Measurements from ENCODE around the gene RAB26.
"Not testable (repeated sequence)": the region's sequence is repeated elsewhere in the genome, so short reads cannot be mapped to it uniquely, and the experiment has no call there.

RAB26 gene

DNA sequence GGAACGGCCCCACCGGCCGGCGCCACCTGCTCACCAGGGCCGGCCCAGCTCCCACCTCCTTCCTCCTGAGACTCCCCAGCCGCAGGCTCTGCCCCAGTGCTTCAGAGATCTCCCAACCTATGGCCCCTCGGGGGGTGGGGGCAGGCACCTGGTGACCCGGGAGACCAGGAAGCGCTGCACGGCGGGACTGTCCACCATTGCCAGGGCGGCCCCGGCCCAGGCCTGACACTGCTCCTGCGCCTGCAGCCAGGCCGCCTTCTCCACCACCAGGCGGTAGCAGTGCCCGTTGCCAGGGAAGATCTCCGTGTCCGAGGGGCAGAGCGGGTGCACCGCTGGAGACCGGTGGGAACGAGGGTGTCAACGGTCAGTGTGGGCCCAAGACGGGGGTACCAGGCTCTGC, 31.1 kb upstream of the RAB26 start:
- not testable (repeated sequence) for DNase-seq (ENCODE audit: low read depth in 2 of 3, low spot score in 1 of 3)

DNA sequence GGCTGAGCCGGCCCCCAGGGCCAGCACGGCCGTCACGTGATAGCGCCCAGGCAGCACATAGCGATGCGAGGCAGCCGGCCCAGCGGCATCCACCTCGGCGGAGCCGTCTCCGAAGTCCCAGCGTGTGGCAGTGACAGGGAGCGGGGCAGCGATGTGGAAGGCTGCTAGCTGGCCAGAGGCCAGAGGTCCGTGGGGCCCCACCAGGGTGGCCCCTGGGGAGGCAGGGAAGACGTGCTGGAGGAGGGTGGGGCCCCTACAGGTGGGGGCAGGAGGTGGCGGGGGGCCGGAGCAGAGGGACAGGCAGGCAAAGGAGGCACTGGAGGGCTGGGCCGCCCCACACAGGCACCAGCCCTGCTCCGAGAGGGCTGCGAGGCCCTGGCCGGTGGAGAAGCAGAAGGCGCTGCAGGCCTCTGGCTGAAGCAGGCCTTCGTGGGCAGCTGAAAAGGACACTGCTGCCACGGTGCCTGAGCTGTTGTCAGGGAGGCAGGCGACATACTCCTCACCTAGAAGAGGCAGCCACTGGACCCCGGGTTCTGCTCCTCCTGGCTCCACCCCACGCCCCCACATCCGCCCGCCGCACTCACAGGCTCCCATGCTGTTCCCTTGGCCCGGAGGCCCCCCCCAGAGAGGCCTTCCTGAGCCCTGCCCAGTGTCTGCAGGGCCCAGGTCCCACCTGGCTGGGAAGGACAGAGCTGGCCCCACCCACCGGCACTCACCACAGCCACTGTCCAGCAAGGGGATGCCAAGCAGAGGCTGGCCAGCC, 30.3 kb upstream of the RAB26 start:
- not testable (repeated sequence) for DNase-seq (ENCODE audit: low read depth in 2 of 3, low spot score in 1 of 3)

DNA sequence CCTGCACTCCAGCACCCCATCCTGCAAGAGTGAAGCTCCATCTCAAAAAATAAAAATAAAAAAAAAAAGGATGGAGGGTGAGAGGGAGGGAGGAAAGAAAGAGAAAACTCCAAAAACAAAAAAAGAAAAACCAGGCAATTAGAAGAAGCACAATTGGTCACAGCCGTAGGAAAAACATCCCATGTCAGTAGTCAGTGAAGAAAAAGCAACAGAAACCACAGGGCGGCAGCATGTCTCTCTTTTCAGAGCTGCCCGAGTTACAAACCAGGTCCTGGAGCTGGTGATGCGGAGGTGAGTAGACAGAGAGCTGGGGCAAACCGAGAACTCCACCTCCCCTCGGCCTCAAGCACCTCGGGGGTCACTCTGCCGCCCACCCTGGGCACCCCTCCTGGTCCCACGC, 27.1 kb upstream of the RAB26 start:
- peak in 1 of 3 donors; percentile 15 for DNase-seq (ENCODE audit: low read depth in 2 of 3, low spot score in 1 of 3)

DNA sequence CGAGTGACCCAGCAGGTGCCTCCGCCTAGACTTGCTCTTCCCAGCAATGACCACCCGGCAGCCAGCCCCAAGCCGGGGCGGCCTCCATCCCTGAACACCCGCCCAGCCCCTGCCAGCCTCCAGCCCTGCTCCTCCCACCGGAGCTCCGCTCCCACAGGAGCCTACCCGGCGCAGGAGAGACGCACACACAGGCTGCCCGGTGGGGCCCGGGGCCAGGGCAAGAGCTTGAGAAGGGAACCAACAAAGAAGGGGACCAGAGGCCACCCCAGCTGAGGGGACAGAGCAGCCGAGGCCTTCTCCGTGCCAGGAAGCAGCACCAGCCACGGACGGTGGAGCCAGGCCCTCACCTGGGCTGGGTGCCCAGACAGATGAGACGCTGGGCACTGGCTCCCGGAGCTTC, 26.6 kb upstream of the RAB26 start:
- no peak for DNase-seq (ENCODE audit: low read depth in 2 of 3, low spot score in 1 of 3)

DNA sequence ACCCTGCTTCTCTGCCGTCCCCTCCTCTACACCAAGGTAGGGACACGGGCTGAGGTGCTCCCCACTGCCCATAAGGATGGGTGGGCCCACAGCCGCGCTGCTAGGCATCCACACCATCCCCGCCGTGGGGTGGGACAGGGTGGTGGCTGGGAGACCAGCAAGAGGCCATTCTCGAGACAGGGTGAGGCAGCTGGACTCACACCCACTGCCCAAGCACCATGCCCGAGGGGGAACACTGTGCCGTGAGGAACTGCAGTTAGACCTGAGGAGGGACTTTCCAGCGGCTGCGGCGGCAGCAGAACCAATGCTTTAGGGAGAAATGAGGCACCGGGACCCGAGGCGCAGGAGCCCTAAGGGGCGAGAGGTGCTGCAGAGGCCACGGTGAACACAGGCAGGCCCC, 26.0 kb upstream of the RAB26 start:
- DNase-seq (ENCODE audit: low read depth in 2 of 3, low spot score in 1 of 3), result no peak

DNA sequence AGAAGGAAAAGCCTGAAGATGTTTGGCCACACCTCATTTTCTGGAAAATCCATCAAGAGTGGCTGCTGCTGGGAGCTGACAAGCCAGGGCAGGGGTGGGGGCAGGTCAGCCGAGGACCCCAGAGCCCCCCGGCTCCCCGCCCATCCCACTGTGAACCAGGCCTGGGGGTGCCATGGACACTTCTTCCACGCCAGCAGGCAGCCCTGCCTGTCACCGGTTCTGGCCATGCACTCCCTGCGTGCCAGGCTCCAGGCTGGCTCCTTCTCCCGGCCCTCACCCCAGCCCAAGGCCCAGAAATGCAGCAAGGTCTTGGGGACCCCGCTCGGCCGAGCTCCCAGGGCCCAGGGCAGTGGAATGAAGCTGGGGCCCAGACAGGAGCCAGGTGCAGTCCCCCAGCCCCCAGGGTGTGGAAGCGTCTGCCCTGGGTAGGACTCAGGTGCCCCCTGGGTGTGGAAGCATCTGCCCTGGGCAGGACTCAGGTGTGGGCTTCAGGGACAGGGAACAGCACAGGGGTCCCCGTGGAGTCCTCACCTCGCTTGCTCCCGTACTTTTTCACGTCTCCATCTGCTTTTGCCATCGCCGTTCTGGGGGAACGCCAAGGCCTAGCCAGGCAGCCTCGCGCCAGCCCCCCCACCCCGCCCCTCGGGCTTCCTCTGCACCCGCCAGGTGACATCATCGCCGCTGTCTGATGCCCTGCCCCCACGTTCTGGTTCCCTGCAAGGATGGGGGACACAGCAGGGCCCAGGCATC, 25.3 kb upstream of the RAB26 start:
- not testable (repeated sequence) for DNase-seq (ENCODE audit: low read depth in 2 of 3, low spot score in 1 of 3)

DNA sequence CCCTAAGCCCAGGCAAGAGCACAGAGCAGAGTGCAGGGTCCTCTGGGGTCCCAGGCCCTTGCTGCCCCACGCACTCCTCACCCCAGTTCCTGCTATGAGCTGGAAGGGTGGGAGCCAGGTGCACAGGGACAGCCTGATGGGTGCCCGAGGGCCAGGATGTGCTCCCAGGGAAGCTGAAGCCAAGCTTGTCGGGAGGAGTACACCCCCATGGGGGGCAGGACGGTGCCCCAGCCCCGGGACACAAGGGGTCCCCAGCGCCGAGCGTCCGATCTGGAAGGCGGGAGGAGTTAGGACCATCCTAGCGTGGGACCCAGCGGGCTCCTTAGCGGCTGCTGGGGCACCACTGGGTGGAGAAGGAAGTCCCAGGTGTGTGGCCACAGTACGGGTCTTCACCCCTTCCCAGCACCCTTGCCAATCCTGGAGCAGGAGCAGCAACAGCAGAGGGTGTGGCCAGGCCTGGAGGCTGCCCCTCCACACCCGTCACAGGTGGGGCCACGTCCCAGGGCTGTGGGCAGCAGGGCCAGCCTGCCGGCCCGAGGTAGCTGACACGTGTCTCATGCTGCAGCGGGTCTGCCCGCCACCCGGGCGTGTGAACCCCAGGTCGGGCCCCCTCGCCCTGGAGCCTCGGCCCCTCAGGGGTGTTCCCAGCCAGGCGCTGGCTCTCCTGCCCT, 24.6 kb upstream of the RAB26 start:
- not testable (repeated sequence) for DNase-seq (ENCODE audit: low read depth in 2 of 3, low spot score in 1 of 3)

DNA sequence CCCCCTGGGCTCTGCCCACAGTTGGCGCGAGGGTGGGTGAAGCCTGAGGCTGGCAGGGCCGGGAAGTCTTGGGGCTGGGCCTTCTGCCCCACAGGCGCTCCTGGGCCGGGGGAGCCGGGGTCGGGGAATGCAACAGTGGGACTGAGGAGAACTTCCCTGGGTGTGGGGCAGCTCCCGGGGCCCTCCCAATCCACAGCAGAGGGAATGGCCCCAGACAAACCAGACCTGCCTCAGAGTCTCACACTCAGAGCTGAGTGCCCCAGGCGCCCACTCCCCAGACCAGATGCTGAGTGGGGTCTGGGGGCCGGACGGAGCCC, 24.1 kb upstream of the RAB26 start:
- DNase-seq (ENCODE audit: low read depth in 2 of 3, low spot score in 1 of 3), result not testable (repeated sequence)

DNA sequence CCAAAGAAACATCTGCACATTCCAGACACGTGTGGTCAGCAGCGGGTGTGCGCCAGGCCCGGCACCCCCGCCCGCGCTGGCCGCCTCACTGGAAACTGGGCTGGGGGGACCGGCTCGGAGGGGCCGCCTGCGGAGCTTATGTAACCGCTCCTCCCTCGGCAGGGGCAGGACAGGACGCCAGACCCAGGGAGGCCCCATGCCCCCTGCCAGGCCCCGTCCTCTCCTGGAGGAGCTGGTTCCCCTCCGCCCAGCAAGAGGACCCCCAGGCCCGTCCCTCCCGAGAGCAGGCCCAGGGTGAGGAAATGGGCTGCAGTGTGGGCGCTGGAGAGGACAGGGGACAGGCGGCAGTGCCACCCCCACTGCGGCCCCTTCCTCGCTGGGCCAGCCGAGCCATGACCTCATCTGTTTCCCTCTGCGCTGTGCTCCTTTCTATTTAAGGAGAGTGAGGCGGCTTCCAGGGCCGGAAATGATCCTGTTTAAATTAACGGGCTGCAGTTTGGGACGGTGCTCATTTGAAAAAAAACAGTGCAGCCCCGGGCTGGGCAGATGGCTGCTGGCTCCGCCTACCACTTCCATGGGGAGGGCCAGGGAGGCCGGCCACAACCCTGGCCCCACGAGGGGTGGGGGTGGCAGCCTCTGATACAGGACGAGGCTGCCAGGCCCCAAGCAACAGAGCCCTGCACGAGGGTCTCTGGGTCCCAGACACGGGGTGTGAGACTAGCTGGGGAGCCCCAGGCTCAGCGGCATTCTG, 23.6 kb upstream of the RAB26 start:
- not testable (repeated sequence) for DNase-seq (ENCODE audit: low read depth in 2 of 3, low spot score in 1 of 3)

DNA sequence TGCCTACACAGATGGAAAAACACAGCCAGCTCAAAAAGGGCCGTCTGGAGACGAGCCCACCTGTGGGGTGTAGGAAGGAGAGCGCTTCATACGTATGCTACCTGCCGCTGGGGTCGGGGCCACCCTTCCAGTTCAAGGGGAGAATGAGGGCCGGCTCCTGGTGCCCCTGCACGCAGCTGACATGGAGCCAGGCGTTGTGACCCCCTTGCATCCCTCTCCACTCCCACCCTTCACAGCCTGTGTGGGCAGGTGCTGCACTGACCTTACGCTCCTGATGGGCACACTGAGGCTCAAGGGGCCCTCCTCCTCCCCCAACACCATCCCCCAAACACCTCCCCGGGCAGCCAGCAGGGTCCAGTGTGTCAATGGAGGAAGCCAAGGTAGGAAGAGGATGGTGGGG, 22.8 kb upstream of the RAB26 start:
- not testable (repeated sequence) for DNase-seq (ENCODE audit: low read depth in 2 of 3, low spot score in 1 of 3)

DNA sequence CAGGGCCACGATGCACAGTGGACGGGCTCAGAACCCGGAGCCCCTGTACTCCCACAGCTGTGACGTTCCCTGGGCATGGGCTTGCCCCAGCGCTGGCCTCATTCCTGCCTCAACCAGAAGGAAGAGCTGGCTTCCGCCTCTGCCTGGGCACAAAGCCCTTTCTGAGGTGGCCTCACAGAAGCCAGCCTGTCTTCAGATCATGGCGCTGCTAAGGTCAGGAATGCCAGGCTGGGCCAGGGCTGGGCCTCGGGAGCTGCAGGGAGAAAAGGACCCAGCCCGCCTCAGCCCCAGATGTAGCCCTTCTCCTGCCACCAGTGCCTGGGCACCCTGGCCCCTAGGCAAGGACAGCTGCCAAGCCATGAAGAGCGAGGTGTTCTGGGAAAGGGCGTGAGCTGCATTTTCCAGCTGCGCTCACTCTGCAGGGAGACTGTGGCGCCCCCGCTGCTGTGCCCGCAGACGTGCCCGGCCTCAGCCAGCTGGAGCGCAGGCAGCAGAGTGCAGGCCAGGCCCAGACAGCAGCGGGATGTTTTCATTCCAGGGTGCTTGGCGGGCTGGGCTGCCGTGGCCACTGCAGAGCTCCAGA, 22.2 kb upstream of the RAB26 start:
- DNase-seq (ENCODE audit: low read depth in 2 of 3, low spot score in 1 of 3), result not testable (repeated sequence)

DNA sequence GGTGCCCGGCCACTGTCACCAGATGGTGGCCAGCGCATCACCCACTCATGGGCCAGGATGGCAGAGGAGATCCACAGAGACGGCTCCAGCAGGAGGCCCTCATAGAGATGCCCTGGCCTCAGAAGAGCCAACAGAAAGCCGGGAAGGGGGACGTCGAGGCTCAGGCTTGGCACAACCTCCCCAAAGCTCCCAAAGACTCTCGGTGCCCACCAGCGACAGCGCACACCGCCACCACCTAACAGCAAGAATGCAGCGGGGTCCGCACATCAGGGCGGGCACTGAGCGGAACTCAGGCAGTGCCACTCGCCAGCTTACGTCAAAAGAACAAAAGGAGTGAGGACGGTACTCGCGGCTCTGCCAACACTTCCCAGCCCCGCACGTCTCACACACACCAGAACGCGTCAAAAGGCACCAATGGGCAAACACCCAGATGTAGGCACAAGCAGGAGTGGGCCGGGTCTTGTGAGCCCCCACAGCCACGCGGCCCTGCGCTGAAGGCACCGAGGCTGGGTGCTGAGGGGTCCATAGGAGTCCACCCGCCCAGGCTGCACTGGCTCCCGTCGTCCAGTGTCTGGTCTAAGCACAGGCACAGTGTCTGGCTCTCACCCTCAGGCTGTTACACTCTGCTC, 21.4 kb upstream of the RAB26 start:
- DNase-seq (ENCODE audit: low read depth in 2 of 3, low spot score in 1 of 3), result not testable (repeated sequence)

DNA sequence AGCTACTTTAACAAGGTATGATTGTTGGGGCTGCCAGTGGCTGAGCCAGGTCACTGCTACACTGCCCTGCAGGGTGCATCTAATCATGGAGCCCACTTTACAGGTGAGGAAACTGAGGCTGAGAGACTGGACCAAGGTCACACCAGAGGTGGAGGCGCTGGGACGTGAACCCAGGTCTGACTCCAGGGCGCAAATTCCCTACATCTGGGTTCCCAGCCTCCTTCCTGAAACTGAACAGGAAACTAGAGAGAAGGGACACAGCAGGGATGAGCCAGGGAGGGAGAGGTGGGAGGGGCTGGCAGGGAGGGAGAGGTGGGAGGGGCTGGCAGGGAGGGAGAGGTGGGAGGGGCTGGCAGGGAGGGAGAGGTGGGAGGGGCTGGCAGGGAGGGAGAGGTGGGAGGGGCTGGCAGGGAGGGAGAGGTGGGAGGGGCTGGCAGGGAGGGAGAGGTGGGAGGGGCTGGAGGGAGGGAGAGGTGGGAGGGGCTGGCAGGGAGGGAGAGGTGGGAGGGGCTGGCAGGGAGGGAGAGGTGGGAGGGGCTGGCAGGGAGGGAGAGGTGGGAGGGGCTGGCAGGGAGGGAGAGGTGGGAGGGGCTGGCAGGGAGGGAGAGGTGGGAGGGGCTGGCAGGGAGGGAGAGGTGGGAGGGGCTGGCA, 20.7 kb upstream of the RAB26 start:
- DNase-seq (ENCODE audit: low read depth in 2 of 3, low spot score in 1 of 3), result not testable (repeated sequence)

DNA sequence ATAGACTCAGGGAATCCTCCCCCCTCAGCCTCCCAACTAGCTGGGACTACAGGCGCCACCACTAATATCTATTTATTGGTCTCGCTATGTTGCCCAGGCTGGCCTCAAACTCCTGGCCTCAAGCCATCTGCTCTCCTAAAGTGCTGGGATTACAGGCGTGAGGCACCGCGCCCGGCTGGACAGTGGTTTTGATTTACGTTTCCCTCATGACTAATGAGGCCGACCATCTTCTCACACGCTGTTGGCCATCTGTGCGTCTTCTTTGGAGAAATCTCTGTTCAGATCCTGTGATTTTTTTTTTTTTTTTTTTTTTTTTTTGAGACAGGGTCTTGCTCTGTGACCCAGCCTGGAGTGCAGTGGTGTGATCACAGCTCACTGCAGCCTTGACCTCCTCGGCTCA, 19.2 kb upstream of the RAB26 start:
- DNase-seq (ENCODE audit: low read depth in 2 of 3, low spot score in 1 of 3), result not testable (repeated sequence)

DNA sequence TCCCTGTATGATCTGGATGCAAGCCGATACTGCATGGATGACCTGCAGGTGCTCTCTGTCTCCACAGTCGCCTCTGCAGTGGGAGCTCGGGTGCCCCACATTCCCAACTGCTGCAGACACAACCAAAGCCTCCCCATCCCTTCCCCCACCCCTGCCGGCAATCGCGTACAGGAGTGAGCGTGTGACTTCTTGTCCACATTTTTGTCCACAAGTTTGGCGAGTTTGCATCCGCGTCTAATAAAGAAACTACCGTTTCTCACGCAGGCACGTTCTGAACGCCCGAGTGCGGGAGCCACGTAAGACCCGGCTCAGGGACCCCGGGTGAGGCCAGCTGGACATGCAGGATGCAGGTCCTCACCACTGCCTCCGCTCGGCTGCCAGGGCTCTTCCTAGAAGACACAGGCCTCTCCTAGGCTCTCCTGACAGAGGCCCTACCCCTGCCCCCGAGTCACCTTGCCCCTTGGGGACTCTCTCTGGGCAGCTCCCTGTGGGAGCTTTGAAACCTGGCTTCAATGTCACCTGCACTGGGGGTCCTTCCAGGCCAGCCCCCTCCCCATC, 18.5 kb upstream of the RAB26 start:
- not testable (repeated sequence) for DNase-seq (ENCODE audit: low read depth in 2 of 3, low spot score in 1 of 3)

DNA sequence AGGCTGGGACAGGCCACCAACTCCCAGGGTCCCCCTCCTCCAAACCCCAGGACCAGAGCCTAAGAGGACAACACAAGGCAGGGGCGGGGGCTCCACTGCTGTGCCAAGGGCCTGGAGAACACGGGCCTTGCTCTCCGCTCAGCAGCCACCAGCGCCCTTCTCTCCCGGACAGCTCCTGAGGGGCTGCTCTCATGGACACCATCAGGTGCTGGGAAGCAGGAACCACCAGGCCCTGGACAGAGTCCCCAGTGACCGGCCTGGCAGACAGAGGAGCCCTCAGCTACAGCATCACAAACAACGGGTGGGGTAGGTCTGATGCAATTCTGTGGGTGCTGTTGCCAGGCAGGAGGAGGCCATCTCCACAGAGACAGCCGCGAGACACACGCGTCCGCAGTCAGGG, 14.6 kb upstream of the RAB26 start:
- not testable (repeated sequence) for DNase-seq (ENCODE audit: low read depth in 2 of 3, low spot score in 1 of 3)

DNA sequence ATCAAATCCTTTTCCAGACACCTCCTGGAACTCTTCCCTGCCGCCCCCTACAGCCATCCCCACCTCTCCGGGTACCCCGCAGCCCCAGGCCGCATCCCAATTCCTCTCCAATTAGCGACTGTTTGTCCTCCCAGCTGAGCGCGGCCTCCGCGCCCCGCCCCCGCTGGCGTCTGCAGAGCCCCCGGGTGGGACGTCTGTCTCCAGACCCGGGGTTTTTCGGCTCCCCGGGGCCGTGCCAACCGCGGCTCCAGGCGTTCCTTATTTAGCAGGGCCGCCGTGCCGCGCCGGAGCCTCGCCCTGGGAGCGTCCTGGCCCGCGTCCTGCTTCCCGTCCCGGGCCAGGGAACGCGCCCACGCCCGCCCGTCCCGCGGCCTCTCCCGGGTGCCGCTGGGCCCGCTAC, 13.4 kb upstream of the RAB26 start:
- not testable (repeated sequence) for DNase-seq (ENCODE audit: low read depth in 2 of 3, low spot score in 1 of 3)

DNA sequence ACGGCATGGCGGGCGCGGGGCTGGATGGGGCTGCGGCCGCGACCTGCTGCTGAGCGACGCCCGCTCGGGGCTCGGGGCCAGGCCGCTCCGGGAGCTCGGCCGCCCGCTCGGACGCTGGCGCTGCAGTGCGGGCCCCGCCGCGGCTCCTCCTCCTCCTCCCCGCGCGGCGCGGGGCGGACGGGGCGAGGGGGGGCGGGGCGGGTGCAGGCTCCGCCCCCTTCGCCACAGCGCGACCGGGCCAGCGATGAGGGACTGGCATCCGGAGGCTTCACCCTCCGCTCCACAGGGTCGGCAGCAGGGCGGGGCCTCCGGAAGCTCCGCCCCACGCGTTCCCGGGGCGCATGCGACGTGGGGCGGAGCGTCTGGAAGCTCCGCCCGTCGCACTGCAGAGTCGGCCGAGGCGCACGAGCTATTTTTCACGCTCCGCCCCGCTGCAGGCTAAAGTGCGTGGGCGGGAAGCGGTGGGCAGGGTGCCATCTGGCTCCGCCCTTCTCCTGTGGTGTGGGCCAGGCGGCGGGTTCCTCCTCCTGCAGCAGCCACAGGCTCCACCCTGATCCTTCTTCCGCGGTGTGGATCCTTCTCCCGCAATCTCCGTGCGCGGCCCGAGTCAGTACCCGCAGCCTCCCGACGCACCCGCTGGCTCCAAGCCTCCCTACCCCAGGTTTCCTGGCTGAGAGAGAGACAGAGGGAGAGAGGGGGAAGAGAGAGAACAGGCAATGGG, 12.5 kb upstream of the RAB26 start, which contains the start of gene PKD1:
Gene PKD1, minus strand, starts transcription at position 129 of the 721 bp plus-strand sequence. CDS start 209 bp downstream, outside the sequence.
- DNase-seq (ENCODE audit: low read depth in 2 of 3, low spot score in 1 of 3), result peak; percentile 97 to 99 (median 97)

Measured in stimulated activated CD4-positive, alpha-beta T cell treated with anti-CD3 and anti-CD28 coated beads, Interleukin-12 subunit alpha, Interleukin-12 subunit beta, amount 100 ng/mL, for 48 hours (primary cell).